K562 (cell line): ENCODE data around the gene TCEAL8. TPM values are rescaled to one million over a fixed set of nuclear protein-coding genes. Genes with fewer than 3 reads are reported as not detected.

Source experiments
- MEIS2 ChIP-seq: fragments of 450-650 bp; IDR thresholded peaks from 2 replicates; pipeline ENCODE4 v1.6.1; 2014; ENCODE audit warnings: mild to moderate bottlenecking; ENCODE audit not compliant: partially characterized antibody
- MGA ChIP-seq: fragments of 450-650 bp; IDR thresholded peaks from 2 replicates; pipeline ENCODE4 v1.6.1; 2016; ENCODE audit warnings: mild to moderate bottlenecking, moderate library complexity
- RAD21 ChIP-seq, 2 experiments: fragments of 250-450 bp in 1 of 2; fragments of 450-650 bp in 1 of 2; sonication (Bioruptor Pico) in 1 of 2; formaldehyde crosslinking in 1 of 2; IDR thresholded peaks in 1 of 2; conservative IDR thresholded peaks in 1 of 2; 2 replicates each; pipeline versions ENCODE4 v1.4.0 to v1.8.0; 2020 to 2022; ENCODE audit warnings: mild to moderate bottlenecking in 2 of 2, moderate library complexity in 1 of 2
- polyA plus RNA-seq, 8 experiments: library from polyadenylated mRNA; depleted of rRNA in 4 of 8; stranded (reverse) in 5 of 8; unstranded in 3 of 8; fragments of >200 nt; fragmentation: Nextera tagmentation in 2 of 8; fragmentation: Illumina TruSeq in 1 of 8; extraction: Ambion mirVana in 2 of 8; extraction: Trizol in 1 of 8; gene quantifications; 2 replicates each; pipeline versions ENCODE4 v1.2.1 to v1.2.3, GENCODE V29; 2011 to 2014; ENCODE audit warnings: inconsistent platforms in 1 of 8, missing spikeins in 1 of 8
- total RNA-seq, 7 experiments: library from RNA; depleted of rRNA in 6 of 7; stranded (reverse); fragments of >200 nt in 6 of 7; fragmentation: Illumina TruSeq in 2 of 7; extraction: Trizol in 2 of 7; gene quantifications; 2 replicates each; pipeline versions ENCODE4 v1.2.1 to v1.2.3, GENCODE V29; 2011 to 2021; ENCODE audit warnings: low replicate concordance in 1 of 7
- TF ChIP-seq, protein P1 (sequence below), 3 experiments: IDR thresholded peaks in 2 of 3; conservative IDR thresholded peaks in 1 of 3; 2 replicates each; pipeline ENCODE4 v1.5.1; 2011 to 2012; ENCODE audit warnings: low read length in 3 of 3, mild to moderate bottlenecking in 3 of 3, control low read depth in 2 of 3, improper control_type of control experiment in 1 of 3, inconsistent platforms in 1 of 3, low read depth in 1 of 3, mixed read lengths in 1 of 3, moderate library complexity in 1 of 3; ENCODE audit not compliant: insufficient read depth in 2 of 3

Gene TCEAL8
- total and polyA plus RNA-seq, 9 of the 15 experiments (the other 6 are each of a cell fraction or from before 2014, with no cell fraction given), result 49.0 to 178 (median 101) TPM

GRCh38 chrX:103248553-103248952, 6.4 kb downstream of the TCEAL8 start (continued):
- TF ChIP-seq, protein P1, sequence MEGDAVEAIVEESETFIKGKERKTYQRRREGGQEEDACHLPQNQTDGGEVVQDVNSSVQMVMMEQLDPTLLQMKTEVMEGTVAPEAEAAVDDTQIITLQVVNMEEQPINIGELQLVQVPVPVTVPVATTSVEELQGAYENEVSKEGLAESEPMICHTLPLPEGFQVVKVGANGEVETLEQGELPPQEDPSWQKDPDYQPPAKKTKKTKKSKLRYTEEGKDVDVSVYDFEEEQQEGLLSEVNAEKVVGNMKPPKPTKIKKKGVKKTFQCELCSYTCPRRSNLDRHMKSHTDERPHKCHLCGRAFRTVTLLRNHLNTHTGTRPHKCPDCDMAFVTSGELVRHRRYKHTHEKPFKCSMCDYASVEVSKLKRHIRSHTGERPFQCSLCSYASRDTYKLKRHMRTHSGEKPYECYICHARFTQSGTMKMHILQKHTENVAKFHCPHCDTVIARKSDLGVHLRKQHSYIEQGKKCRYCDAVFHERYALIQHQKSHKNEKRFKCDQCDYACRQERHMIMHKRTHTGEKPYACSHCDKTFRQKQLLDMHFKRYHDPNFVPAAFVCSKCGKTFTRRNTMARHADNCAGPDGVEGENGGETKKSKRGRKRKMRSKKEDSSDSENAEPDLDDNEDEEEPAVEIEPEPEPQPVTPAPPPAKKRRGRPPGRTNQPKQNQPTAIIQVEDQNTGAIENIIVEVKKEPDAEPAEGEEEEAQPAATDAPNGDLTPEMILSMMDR (IDR thresholded peaks at IDR 0.05 in 2 of 3, conservative IDR thresholded peaks at IDR 0.05 in 1 of 3; ENCODE audit: insufficient read depth in 2 of 3, low read depth in 1 of 3, low read length in 3 of 3), result peak; percentile 41 to 67 (median 49); a peak in 4 of 6 replicates
- TF ChIP-seq MGA (no peak), RAD21 (CRISPR knock-in tag; conservative IDR thresholded peaks at IDR 0.05 in 1 of 2, IDR thresholded peaks at IDR 0.05 in 1 of 2) (peak; percentile 71 to 80), MEIS2 (peak; percentile 22)
